ENCODE results near the gene ZNF423.

DNA sequence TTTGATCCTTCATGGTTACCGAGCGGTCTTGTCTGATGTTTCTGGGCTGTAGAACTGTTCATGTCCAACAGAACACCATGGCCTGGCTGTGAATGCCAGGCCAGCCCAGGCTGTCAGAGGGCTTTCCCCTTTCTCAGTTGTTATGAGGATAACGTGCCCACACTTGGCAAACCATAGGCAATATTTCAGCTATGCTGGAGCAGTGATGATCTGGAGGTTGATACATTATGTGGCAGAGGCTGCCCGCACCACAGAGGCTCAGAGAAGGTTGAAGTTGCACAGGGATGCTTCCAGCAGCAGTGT, 389.4 kb downstream of the ZNF423 start:
- TF ChIP-seq CTCF (IDR thresholded peaks at IDR 0.05) (no peak), POLR2AphosphoS5 (IDR thresholded peaks at IDR 0.05) (no peak), POLR2A (IDR thresholded peaks at IDR 0.05) (no peak)
